Naive thymus-derived CD4-positive, alpha-beta T cell (primary cell): Measurements from ENCODE around the gene CLDND2. TPM values are rescaled to one million over a fixed set of nuclear protein-coding genes. Genes with fewer than 3 reads are reported as not detected.
A peak's percentile ranks its signal among the peaks of the same experiment; 100 is the strongest.
"Not testable (repeated sequence)": the region's sequence is repeated elsewhere in the genome, so short reads cannot be mapped to it uniquely, and the experiment has no call there.

ENCODE experiments used
- ATAC-seq: fragments of 150-1000 bp; cut with Tn5 transposase; 2 replicates; pipeline ENCODE4 v1.10.0; 2021; ENCODE audit warnings: mild to moderate bottlenecking, moderate library complexity
- CTCF ChIA-PET: fragments of 350-600 bp; sonication (Branson Sonifier 250); formaldehyde crosslinking; loops from one replicate; lab custom pipeline; 2021; ENCODE audit warnings: antibody characterized with exemption; lab: Charles Lee
- POLR2A ChIA-PET: fragments of 350-600 bp; sonication (Branson Sonifier 250); formaldehyde crosslinking; loops from one replicate; lab custom pipeline; 2021; ENCODE audit warnings: antibody characterized with exemption, inconsistent platforms; lab: Charles Lee
- DNase-seq, 9 donors: peaks; one replicate each; pipeline versions ENCODE4 v3.0.0 to v3.0.0-alpha.2; 2020 to 2022; ENCODE audit warnings: mixed read lengths in 1 of 9
- H3K27ac ChIP-seq: one replicate; pipeline ENCODE4 v1.7.0; 2013; ENCODE audit warnings: mild to moderate bottlenecking, low read depth, low read length, moderate library complexity
- H3K27me3 ChIP-seq, 2 donors: one replicate each; pipeline ENCODE4 v1.7.0; 2013; ENCODE audit warnings: low read length in 2 of 2, mild to moderate bottlenecking in 2 of 2, moderate library complexity in 2 of 2; ENCODE audit not compliant: control insufficient read depth in 2 of 2, insufficient read depth in 2 of 2
- H3K36me3 ChIP-seq, 3 experiments: 1 replicate in 2 of 3; 2 replicates in 1 of 3; pipeline ENCODE4 v1.7.0; 2013; ENCODE audit warnings: low read length in 3 of 3, mild to moderate bottlenecking in 3 of 3, moderate library complexity in 1 of 3; ENCODE audit not compliant: insufficient read depth in 3 of 3, control insufficient read depth in 2 of 3
- H3K4me1 ChIP-seq, 2 donors: one replicate each; pipeline ENCODE4 v1.7.0; 2013; ENCODE audit warnings: low read length in 2 of 2, mild to moderate bottlenecking in 2 of 2, moderate library complexity in 1 of 2; ENCODE audit not compliant: control insufficient read depth in 2 of 2, insufficient read depth in 2 of 2
- H3K4me3 ChIP-seq: 2 replicates; pipeline ENCODE4 v1.7.0; 2013; ENCODE audit warnings: mild to moderate bottlenecking, low read length
- H3K9me3 ChIP-seq, 3 experiments: 1 replicate in 2 of 3; 2 replicates in 1 of 3; pipeline ENCODE4 v1.7.0; 2013; ENCODE audit warnings: low read length in 3 of 3; ENCODE audit not compliant: control insufficient read depth in 2 of 3
- H3K27ac Mint-ChIP-seq, 9 donors: one replicate each; pipeline ENCODE4 v1.8.0; 2020 to 2022; ENCODE audit warnings: mixed read lengths in 9 of 9, mild to moderate bottlenecking in 8 of 9, moderate library complexity in 5 of 9, inconsistent platforms in 2 of 9
- H3K27me3 Mint-ChIP-seq, 5 donors: one replicate each; pipeline ENCODE4 v1.8.0; 2021 to 2022; ENCODE audit warnings: mixed read lengths in 5 of 5, mild to moderate bottlenecking in 1 of 5
- H3K36me3 Mint-ChIP-seq, 5 donors: one replicate each; pipeline ENCODE4 v1.8.0; 2020 to 2022; ENCODE audit warnings: mixed read lengths in 5 of 5, mild to moderate bottlenecking in 3 of 5, inconsistent platforms in 1 of 5
- H3K4me1 Mint-ChIP-seq, 7 donors: one replicate each; pipeline ENCODE4 v1.8.0; 2020 to 2022; ENCODE audit warnings: mixed read lengths in 7 of 7, mild to moderate bottlenecking in 3 of 7, inconsistent platforms in 1 of 7
- H3K4me3 Mint-ChIP-seq, 10 donors: one replicate each; pipeline ENCODE4 v1.8.0; 2020 to 2022; ENCODE audit warnings: mild to moderate bottlenecking in 10 of 10, mixed read lengths in 10 of 10, moderate library complexity in 6 of 10, inconsistent platforms in 2 of 10
- H3K9me3 Mint-ChIP-seq, 11 donors: one replicate each; pipeline ENCODE4 v1.8.0; 2020 to 2022; ENCODE audit warnings: mixed read lengths in 11 of 11, mild to moderate bottlenecking in 4 of 11, inconsistent platforms in 1 of 11, moderate library complexity in 1 of 11
- intact Hi-C, 2 donors: fragments of 100-400 bp; cut with micrococcal nuclease; formaldehyde crosslinking; loops; one replicate each; pipeline ENCODE4 v1.15.1; 2023
- polyA plus RNA-seq, 2 donors: library from polyadenylated mRNA; unstranded; fragments of 300-500 nt; fragmentation: Illumina TruSeq; gene quantifications; one replicate each; pipeline ENCODE4 v1.2.3, GENCODE V29; 2021
- total RNA-seq, 6 experiments: library from RNA in 5 of 6; stranded (reverse) in 5 of 6; gene quantifications; 1 replicate in 5 of 6; 2 replicates in 1 of 6; pipeline ENCODE4 v1.2.3 and lab custom pipeline; 2021 to 2026

Gene CLDND2
- total and polyA plus RNA-seq, 7 experiments from 2014 or later = 0.32 to 13.3 (median 4.4) TPM; not detected in 4

- POLR2A ChIA-PET = no interaction called here
- no peaks in the 10 kb centered on the region for H3K27me3 ChIP-seq
- Mint-ChIP-seq H3K4me1 (peaks cover 0 to 7% (median 0%) of the 10 kb centered on the region in 7 donors), H3K27ac (no peak overlapping the region), H3K9me3 (peaks cover 0 to 4% (median 0%) of the 10 kb centered on the region in 11 donors), H3K4me3 (no peak overlapping the region), H3K36me3 (no peaks in the 10 kb centered on the region), H3K27me3 (peaks cover 0 to 16% (median 3%) of the 10 kb centered on the region in 5 donors)
- CTCF ChIA-PET = no interaction called here
- no peaks in the 10 kb centered on the region for H3K4me1 ChIP-seq
- no peak for DNase-seq
- H3K9me3 ChIP-seq = peaks cover 0 to 2% (median 0%) of the 10 kb centered on the region in 3 experiments
- no peaks in the 10 kb centered on the region for H3K36me3 ChIP-seq
- intact Hi-C loops = no loop called here
- no peak overlapping the region for H3K4me3 ChIP-seq
- no peak overlapping the region for H3K27ac ChIP-seq
- ATAC-seq = no peak
Observed at GRCh38 chr19:51410950-51411748, 42.3 kb upstream of the CLDND2 start.

- CTCF ChIA-PET = no interaction called here
- intact Hi-C loops = loop anchor here (1.0 kb wide), 1 partner anchor 68 kb away; no protein-coding TSS in a partner anchor
- peak in 3 of 9 donors; percentile 14 to 29 (median 23) for DNase-seq
- no peak overlapping the region for H3K4me3 Mint-ChIP-seq
- Histone ChIP-seq H3K27ac (no peak overlapping the region), H3K36me3 (no peaks in the 10 kb centered on the region), H3K4me1 (no peaks in the 10 kb centered on the region), H3K9me3 (peaks cover 0 to 4% (median 0%) of the 10 kb centered on the region in 3 experiments), H3K27me3 (no peaks in the 10 kb centered on the region), H3K4me3 (no peak overlapping the region)
- peaks cover 0 to 23% (median 8%) of the 10 kb centered on the region in 5 donors for H3K27me3 Mint-ChIP-seq
- H3K36me3 Mint-ChIP-seq = peaks cover 0 to 11% (median 9%) of the 10 kb centered on the region in 5 donors
- peak; percentile 77 for ATAC-seq
- H3K9me3 Mint-ChIP-seq = peaks cover 0 to 21% (median 12%) of the 10 kb centered on the region in 11 donors
- H3K27ac Mint-ChIP-seq = no peak overlapping the region
- H3K4me1 Mint-ChIP-seq = peaks cover 0 to 9% (median 0%) of the 10 kb centered on the region in 7 donors
- POLR2A ChIA-PET = no interaction called here
Observed at GRCh38 chr19:51407511-51408131, 38.8 kb upstream of the CLDND2 start.

- ATAC-seq = no peak
- DNase-seq = no peak
- H3K9me3 Mint-ChIP-seq = peaks cover 6 to 32% (median 20%) of the 10 kb centered on the region in 11 donors
- peaks cover 0 to 8% (median 0%) of the 10 kb centered on the region in 7 donors for H3K4me1 Mint-ChIP-seq
- Histone ChIP-seq H3K4me3 (no peak overlapping the region), H3K4me1 (no peaks in the 10 kb centered on the region), H3K27ac (no peak overlapping the region), H3K27me3 (no peaks in the 10 kb centered on the region), H3K36me3 (no peaks in the 10 kb centered on the region), H3K9me3 (peaks cover 0 to 11% (median 5%) of the 10 kb centered on the region in 3 experiments)
- intact Hi-C loops = no loop called here
- H3K27me3 Mint-ChIP-seq = peaks cover 0 to 11% (median 5%) of the 10 kb centered on the region in 5 donors
- peaks cover 4 to 20% (median 16%) of the 10 kb centered on the region in 5 donors for H3K36me3 Mint-ChIP-seq
- CTCF ChIA-PET = interaction anchor here (0.7 kb wide), 1 partner anchor 113 kb away, joined by 3 read pairs; no protein-coding TSS in a partner anchor
- POLR2A ChIA-PET = no interaction called here
- H3K27ac Mint-ChIP-seq = no peak overlapping the region
- no peak overlapping the region for H3K4me3 Mint-ChIP-seq
Observed at GRCh38 chr19:51402117-51402516, 33.3 kb upstream of the CLDND2 start.

GRCh38 chr19:51399936-51400335 is 31.1 kb upstream of the CLDND2 start:
- H3K27me3 Mint-ChIP-seq, ATAC-seq, H3K27me3 ChIP-seq, intact Hi-C loops, POLR2A ChIA-PET, H3K4me3 ChIP-seq, H3K9me3 ChIP-seq, H3K27ac Mint-ChIP-seq, H3K4me1 ChIP-seq, H3K27ac ChIP-seq, H3K4me3 Mint-ChIP-seq, H3K36me3 ChIP-seq, DNase-seq: not testable (repeated sequence)
- peaks cover 6 to 29% (median 19%) of the 10 kb centered on the region in 11 donors for H3K9me3 Mint-ChIP-seq
- H3K36me3 Mint-ChIP-seq = peaks cover 4 to 20% (median 13%) of the 10 kb centered on the region in 5 donors
- CTCF ChIA-PET = interaction anchor here (0.5 to 1.4 kb wide), 3 partner anchors 41 to 193 kb away, joined by 3 to 5 read pairs (median 3); no protein-coding TSS in a partner anchor
- peaks cover 0 to 24% (median 1%) of the 10 kb centered on the region in 7 donors for H3K4me1 Mint-ChIP-seq

GRCh38 chr19:51399231-51399630 is 30.4 kb upstream of the CLDND2 start:
- CTCF ChIA-PET = interaction anchor here (1.4 kb wide), 1 partner anchor 42 kb away, joined by 3 read pairs; no protein-coding TSS in a partner anchor
- Mint-ChIP-seq H3K4me1 (peaks cover 0 to 31% (median 8%) of the 10 kb centered on the region in 7 donors), H3K27me3 (peaks cover 0 to 6% (median 0%) of the 10 kb centered on the region in 5 donors), H3K9me3 (peaks cover 6 to 24% (median 19%) of the 10 kb centered on the region in 11 donors), H3K27ac (no peak overlapping the region), H3K36me3 (peaks cover 4 to 20% (median 13%) of the 10 kb centered on the region in 5 donors), H3K4me3 (no peak overlapping the region)
- H3K27me3 ChIP-seq = no peaks in the 10 kb centered on the region
- no peaks in the 10 kb centered on the region for H3K36me3 ChIP-seq
- H3K9me3 ChIP-seq = peaks cover 0 to 8% (median 5%) of the 10 kb centered on the region in 3 experiments
- DNase-seq = no peak
- intact Hi-C loops = no loop called here
- H3K27ac ChIP-seq = no peak overlapping the region
- peaks cover 0 to 9% of the 10 kb centered on the region in 2 donors for H3K4me1 ChIP-seq
- H3K4me3 ChIP-seq = no peak overlapping the region
- no peak for ATAC-seq
- POLR2A ChIA-PET = no interaction called here

- Mint-ChIP-seq H3K36me3 (peaks cover 4 to 14% (median 11%) of the 10 kb centered on the region in 5 donors), H3K27me3 (peaks cover 0 to under 1% (median 0%) of the 10 kb centered on the region in 5 donors), H3K9me3 (peaks cover 6 to 17% (median 12%) of the 10 kb centered on the region in 11 donors), H3K4me1 (peaks cover 0 to 38% (median 11%) of the 10 kb centered on the region in 7 donors), H3K4me3 (no peak overlapping the region), H3K27ac (no peak overlapping the region)
- POLR2A ChIA-PET = interaction anchor here (0.6 to 1.0 kb wide), 2 partner anchors 49 to 76 kb away, joined by 3 read pairs; no protein-coding TSS in a partner anchor
- H3K36me3 ChIP-seq = no peaks in the 10 kb centered on the region
- DNase-seq (peak in 2 of 9 donors; percentile 8 to 18), ATAC-seq (no peak)
- no peak overlapping the region for H3K27ac ChIP-seq
- no peak overlapping the region for H3K4me3 ChIP-seq
- H3K27me3 ChIP-seq = no peaks in the 10 kb centered on the region
- CTCF ChIA-PET = no interaction called here
- peaks cover 0 to 8% (median 5%) of the 10 kb centered on the region in 3 experiments for H3K9me3 ChIP-seq
- intact Hi-C loops = loop anchor here in 1 of 2 donors (1.0 kb wide), 1 partner anchor 41 kb away; no protein-coding TSS in a partner anchor
- H3K4me1 ChIP-seq = peaks cover 0 to 14% of the 10 kb centered on the region in 2 donors
Observed at GRCh38 chr19:51398096-51398704, 29.4 kb upstream of the CLDND2 start.
